ENCODE results near the gene AFMID.
"Not testable (repeated sequence)": the region's sequence is repeated elsewhere in the genome, so short reads cannot be mapped to it uniquely, and the experiment has no call there.

The AFMID gene

DNA sequence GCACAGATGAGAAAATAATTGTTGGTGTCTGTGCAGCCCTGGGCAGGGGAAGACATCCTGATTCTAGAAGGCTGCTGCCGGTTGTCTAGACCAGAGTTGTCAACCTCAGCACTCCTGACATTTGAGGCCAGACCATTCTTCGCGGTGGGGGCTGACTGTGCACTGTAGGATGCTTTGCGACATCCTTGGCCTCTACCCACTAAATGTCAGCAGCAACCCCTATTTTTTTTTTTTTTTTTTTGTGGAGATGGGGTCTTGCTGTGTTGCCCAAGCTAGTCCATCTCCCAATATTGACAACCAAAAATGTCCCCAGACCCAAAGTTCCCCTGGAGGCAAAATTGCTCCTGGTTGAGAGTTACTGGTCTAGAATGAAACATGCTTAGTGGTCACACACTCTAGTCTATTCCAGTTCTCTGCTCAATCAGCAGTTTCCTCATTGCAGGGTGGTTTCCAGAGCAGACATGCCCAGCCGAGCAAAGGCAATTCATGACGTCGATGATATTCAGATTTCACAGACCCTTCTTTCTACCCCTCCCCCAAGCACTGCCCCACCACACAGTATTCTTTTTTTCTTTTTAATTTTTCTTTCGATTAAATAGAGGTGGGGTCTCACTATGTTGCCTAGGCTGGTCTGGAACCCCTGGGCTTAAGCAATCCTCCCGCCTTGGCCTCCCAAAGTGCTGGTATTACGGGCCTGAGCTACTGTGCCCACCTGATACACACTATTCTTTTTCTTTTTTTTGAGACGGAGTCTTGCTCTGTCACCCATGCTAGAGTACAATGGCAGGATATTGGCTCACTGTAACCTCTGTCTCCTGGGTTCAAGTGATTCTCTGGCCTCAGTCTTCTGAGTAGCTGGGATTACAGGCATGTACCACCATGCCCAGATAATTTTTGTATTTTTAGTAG, 32.0 kb upstream of the AFMID start:
- no peak for DNase-seq

DNA sequence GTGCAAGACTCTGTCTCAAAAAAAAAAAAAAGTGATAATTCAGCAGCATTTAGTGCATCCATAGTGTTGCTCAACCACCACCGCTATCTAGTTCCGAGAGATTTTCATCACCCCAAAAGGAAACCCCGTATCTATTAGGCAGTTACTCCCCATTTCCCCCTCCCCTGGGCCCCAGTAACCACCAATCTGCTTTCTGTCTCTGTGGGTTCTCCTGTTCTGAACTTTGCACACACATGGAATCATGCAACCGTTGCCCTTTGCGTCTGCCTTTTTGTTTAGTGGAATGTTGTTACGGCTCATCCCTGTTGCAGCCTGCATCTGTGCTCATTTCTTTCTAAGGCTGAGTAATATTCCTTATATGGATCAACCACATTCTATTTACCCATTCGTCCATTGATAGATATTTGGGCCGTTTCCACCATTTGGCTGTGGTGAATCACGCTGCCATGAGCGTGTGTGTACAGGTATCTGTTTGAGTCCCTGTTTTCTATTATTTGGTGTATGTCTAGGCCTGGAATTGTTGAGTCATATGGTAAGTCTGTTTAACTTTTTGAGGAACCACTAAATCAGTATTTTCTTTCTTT, 27.5 kb upstream of the AFMID start:
- no peak for DNase-seq

DNA sequence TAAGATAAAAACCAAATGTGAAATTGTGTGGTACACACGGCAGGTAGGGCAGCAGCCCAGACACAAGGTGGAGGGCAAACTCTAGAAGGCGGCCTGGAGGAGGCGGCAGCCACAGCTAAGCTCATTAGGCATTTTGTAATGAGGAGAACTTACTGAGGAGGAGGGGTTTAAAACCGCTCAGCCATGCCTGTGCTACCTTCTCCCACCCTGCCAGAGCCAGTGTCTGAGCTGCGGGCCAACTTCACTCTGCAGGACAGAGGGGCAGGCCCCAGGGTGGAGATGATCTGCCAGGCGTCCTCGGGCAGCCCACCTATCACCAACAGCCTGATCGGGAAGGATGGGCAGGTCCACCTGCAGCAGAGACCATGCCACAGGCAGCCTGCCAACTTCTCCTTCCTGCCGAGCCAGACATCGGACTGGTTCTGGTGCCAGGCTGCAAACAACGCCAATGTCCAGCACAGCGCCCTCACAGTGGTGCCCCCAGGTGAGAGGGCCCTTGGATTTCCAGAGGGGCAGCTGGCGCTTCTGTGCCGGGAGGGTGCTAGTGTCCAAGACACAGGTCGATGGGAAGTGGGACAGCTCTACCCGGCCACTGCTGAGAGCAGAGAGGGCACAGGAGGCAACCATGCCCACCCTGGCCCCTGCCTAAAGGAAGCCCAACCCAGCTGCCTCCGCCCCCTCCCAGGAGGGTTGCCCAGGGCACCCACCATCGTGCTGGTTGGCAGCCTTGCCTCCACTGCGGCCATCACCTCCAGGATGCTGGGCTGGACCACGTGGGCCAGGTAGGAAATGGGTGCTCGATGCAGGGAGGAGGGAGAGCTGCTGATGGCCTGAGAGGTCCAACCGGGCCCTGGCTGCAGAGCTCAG, 23.0 kb upstream of the AFMID start:
- DNase-seq: no peak

DNA sequence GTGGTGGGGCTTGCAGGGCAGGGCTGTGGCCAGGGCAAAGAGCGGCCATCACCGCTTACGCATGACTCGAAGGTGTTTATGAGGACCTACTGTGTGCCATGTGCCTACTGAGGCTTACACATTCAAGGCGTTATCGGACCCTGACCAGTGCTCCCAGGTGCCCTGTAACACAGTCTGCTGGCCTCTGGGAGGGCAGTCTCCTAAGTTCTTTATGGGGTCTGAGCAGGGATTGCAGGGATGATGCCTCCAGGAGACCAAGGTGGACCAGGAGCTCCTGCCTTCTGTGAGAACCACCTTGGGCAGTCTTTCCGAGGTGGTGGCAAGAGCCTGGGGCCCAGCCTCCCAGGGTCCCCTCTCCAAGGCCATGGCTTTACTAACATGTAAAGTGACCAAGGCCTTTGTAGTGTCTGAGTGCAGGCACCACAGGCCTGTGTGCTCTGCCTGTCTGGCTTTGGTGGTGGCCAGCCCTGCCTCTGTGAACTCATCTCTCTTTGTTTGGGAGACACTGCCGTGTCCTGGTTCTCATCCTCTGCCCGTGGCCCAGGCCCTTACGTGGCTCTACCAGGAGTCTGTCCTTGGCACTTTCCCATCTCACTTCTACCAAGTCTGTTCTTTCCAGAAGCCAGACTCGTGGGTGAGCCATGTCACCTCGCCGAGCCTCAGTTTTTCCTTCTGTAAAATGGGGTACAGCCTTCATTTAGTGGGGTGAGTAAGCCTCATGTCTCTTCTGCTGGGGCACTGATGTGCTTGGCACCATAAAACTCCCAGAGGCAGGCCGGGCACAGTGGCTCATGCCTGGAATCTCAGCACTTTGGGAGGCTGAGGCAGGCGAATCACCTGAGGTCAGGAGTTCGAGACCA, 22.2 kb upstream of the AFMID start:
- no peak for DNase-seq

DNA sequence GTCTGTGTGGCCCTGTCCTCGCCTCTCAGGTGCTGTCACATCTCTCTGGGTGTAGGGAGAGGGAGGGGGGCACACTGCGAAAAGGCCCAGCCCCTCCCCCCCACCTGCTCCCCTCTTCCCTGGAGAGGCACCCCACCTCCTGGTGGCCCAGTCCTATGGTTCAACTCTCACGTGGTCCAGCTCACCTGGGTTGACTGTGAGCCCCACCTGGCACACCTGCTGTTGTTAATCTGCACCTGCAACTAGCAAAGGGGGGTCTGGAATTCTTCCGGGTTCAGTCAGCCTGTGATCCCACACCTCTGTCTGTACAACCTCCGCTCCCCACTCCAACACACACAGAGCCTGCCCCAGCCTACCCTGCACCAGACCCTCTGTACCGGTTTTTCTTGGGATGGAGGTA, 20.7 kb upstream of the AFMID start:
- DNase-seq: no peak

DNA sequence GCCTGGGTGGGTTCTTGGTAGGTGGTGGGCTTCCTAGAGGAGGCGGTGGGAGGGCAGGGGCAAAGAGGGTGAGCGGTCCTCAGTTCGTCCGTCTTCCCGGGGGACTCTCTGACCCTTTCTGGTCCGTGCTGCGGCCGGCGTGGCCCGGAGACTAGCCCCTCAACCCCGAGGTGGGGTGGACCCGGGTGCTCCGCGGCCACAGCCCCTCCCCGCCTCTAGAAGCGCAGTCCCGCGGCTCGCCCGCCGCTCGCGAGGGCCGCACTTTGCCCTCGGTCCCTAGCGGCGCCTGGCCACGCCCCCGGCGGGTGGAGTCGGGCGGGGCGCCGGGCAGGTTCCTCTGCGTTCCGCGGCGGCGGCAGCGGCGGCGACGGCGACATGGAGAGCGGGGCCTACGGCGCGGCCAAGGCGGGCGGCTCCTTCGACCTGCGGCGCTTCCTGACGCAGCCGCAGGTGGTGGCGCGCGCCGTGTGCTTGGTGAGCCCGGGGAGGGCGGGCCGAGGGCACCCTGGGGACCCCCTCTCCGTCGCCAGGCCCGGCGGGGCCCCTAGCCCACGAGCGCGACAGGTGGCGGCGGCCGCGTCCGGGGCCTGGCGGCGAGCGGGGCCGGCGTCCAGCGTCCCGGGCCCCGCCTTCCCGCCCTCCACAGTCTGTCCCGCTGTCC, 18.8 kb upstream of the AFMID start, which contains the start of gene SYNGR2:
Gene SYNGR2 (plus strand): TSS at position 340 of the 661 bp plus-strand sequence. CDS start 36 bp downstream, at position 376.
- peak; percentile 81 to 89 for DNase-seq

DNA sequence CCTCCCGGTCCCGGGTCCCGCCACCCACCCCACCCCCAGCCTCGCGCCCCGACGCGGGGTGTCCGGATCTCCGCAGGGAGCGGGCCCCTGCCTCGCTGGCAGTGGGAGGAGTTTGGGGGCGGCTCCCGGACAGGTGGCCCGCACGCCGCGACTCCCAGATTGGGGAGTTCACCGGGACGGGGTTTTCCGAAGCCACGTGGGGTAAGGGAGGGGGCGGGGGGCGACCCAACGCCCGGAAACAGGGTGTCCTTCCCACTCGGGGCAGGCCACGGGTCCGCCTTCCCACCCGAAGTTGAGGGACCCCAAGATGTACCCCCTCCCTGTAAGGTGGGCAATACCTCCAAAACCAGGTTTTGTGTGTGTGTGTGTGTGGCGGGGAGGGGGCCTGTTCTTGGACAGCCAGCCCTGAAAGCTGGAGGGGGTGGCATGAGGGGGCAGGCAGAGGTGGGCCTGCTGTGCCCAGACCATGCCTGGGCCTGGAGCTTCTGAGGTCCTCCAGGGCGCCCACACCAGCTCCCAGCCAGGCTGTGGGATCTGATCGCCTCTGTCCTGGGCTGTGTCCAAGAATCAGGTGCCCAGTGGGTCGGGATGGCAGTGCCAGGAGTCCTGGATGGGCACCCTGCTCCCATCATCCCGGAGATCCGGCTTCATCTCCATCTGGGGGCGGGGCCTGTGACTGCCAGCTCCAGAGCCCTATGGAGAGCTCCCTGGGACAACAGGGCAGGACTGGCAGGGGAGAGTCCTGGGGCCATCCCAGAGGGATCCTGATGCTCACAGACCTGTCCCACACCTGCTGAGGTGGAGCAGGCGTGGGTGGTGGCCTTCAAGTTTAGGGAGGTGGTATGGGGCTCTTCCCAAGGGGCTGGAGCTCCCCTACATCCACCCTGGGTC, 18.0 kb upstream of the AFMID start:
- DNase-seq: peak; percentile 64 to 66

DNA sequence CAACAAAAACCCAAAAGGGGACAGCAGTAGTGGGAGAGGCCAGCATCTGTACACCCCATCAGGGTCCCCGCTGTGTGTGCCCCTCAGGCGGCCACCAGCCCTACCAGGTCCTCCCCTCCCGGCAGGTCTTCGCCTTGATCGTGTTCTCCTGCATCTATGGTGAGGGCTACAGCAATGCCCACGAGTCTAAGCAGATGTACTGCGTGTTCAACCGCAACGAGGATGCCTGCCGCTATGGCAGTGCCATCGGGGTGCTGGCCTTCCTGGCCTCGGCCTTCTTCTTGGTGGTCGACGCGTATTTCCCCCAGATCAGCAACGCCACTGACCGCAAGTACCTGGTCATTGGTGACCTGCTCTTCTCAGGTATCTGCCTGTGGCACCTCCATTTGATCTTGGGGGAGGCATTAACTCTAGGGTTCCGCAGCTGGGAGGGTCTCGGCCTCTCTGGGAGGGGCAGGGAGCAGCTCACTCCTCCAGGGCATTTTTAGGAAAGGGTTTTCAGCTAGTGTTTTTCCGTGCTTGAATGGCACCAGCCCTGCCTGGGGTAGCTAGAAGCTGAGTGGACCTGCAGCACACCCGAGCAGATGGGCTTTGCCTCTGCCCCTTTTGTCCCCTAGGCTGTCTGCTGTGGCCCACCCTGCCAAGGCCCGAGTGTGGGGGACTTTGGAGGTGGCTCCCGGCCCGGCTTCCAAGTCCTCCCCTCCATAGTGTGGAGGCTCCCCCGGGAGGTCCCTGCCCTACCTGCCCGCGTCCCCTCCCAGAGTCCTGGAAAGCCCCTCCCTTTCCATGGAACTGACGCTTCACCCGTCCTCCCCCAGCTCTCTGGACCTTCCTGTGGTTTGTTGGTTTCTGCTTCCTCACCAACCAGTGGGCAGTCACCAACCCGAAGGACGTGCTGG, 16.2 kb upstream of the AFMID start:
- DNase-seq: no peak

DNA sequence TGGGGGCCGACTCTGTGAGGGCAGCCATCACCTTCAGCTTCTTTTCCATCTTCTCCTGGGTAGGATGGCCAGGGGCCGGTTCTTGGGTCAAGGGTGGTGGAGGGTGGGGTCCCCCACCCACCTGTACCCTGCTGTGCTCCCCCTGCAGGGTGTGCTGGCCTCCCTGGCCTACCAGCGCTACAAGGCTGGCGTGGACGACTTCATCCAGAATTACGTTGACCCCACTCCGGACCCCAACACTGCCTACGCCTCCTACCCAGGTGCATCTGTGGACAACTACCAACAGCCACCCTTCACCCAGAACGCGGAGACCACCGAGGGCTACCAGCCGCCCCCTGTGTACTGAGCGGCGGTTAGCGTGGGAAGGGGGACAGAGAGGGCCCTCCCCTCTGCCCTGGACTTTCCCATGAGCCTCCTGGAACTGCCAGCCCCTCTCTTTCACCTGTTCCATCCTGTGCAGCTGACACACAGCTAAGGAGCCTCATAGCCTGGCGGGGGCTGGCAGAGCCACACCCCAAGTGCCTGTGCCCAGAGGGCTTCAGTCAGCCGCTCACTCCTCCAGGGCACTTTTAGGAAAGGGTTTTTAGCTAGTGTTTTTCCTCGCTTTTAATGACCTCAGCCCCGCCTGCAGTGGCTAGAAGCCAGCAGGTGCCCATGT, 15.4 kb upstream of the AFMID start:
- DNase-seq: not testable (repeated sequence)

DNA sequence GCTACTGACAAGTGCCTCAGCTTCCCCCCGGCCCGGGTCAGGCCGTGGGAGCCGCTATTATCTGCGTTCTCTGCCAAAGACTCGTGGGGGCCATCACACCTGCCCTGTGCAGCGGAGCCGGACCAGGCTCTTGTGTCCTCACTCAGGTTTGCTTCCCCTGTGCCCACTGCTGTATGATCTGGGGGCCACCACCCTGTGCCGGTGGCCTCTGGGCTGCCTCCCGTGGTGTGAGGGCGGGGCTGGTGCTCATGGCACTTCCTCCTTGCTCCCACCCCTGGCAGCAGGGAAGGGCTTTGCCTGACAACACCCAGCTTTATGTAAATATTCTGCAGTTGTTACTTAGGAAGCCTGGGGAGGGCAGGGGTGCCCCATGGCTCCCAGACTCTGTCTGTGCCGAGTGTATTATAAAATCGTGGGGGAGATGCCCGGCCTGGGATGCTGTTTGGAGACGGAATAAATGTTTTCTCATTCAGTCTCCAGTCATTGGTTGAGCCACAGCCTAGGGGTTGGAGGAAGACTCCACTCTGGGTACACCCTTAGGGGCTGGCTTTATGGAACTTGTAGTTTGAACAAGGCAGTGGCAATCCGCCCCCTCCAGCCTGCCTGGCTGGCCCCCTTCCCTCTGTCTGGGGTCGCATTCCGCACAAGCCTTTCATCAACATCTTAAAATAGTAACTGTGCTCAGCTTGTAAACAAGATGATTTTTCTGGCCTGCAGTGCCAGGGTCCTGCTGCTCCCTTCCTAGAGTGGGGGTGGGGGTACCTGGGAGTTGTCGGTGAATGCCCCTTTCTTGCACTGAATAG, 14.7 kb upstream of the AFMID start:
- no peak for DNase-seq

DNA sequence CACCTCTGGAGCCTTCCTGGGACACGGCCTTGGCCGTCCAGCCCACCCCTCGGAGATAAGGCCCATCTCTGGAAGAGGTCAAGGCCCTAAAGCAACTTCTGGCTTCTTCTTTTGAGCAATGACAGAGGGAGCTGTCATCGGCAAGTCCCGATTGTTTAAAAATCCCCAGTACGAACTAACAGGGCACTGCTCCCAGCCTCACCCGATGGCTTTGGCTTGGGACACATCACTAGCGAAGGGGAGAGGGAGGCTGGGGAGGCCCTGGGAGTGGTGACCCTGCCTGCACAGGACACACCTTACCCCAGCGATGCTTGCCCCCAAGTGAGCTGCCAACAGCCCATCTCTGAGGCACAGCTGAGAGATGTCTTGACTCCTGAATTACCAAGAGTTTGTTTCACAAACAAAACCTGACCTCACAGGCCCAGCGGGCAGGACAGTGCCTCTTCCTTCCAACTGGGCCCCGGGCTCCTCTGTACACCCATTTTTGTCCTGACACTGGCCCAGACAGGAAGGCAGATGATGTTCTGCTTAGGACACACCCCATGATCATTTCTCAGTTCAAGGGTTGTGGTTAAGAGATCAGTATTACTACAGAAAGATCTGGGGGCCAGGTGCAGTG, 14.0 kb upstream of the AFMID start:
- no peak for DNase-seq

DNA sequence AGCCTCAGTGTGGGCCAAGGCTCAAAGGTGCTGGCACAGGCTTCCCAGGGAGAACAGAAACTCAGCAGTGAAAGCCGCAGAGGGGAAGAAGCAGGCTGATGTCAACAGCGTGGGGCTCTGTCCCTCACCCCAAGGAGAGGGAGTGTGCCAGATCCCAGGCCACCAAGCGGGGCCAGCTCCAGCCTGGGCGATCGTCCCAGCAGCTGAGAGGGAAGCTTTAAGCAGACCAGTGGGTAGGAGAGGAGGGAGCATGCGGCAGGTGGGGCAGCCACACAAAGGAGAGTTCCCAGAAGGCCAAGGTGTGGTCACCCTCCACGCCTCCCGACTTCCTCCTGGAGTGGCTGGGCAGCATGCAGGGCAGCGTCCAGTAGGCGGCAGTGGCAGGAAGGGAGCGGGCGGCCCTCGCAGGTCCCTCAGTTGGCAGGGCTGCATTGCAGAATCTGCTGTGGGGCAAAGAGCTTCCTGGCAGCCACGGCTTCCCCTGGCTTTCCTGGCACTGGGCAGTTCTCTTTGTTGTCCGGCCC, 12.8 kb upstream of the AFMID start:
- no peak for DNase-seq

DNA sequence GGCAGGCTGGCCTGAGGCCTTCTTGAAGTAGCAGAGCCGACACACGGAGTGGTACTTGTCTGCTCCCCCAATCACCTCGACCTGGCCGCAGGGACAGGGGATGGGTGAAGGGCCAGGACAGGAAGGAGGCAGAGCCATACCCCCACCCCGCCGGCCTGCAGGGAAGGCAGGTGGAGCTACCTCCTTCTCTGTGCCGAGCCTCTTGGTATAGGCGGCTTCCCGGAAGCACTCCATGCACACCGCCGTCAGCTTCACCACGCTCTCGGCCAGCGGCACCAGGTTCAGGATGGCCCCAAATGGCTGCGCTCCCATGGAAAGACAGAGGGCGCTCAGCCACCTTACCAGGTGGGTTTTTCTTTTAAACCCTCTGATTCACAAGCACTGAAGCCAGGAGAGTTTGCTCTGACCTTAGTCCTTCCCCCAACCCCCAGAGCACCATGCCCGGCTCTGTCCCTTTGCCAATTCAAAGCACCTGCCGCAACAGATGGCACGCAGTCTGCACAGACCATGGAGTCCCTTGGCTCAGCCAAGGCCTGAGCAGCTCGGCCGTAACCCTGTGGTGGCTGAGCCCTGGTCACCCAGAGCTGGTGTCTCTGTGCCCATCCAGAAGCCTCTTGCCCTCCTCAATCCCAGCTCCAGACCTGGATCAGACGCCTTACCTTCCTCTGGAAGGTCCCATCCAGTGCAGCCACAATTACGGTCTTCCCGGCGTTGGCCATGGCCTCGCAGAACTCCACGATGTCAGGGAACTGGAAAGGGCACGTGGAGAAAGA, 12.1 kb upstream of the AFMID start:
- no peak for DNase-seq

DNA sequence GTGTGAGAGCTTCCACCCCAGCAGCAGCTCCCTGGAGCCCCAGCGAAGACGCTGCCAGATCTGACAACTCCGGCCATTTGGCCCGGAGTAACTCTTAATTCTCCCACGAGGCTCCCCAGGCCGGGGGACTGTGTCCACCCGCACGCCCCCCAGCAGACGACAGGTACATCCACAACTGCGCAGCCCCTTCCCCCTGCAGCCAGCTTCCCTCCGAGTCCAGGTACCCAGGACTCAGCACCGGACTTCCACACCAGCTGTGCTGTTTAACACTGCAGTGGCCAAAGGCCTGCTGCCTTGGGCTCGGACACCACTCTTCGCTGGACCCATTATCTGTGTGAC, 11.6 kb upstream of the AFMID start:
- no peak for DNase-seq

DNA sequence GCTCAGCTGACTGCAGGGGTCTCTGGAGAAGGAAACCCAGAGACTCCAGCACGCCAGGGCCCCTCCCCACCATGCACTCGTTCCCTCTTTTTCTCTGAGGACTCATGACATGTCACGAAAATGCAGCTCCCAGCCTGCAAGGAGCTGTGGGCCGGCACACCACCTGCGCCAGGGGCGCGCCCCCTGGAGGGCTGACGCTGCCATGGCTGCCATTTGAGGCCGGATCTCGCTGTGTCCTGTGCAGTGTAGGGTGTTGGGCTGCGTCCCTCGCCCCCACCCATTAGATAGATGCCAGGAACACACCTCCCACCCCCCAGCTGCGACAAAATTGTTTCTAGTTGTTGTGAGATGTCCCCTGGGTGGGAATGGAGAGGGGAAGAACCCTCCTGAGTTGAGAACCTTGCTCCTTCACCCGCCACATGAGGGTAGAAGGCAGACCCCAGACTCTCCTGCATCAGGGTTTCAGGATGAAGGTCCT, 10.6 kb upstream of the AFMID start:
- DNase-seq: peak; percentile 71 to 79

DNA sequence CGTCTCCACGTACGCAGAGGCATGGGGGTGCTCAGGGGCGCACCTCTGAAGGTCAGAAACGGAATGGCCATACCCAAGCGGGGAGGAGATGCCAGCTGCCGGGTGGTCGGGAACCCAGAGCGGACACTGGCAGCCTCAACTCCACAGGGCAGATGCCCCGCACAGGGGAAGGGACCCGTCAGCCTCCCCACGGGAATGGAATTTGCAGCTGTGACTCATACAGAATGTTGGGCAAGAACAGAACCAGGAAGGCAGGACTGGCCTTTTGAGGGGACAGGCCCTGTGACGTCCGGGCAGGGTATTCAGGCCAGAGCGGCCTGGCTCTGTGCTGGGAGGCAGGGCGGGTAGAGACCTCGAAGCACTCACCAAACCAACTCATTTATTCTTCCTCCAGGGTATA, 7.8 kb upstream of the AFMID start:
- no peak for DNase-seq

DNA sequence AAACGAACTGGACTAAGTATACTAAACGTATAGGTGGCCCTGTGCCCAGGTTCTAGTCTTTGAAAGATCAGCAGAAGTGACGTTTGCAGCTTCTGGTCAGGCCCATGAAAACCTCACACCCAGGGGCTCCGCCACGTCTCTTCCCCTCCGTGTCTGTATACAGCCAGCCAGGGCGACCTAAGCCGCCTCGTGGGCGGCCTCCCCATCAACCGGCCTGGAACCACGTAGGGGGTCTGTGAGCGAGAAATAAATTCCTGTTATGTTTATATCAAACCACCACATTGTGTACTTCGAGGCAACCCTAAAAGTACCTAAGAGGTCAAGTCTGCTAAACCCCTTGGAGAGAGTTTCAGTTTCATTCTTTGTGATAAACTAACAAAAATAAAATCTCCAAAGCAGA, 7.1 kb upstream of the AFMID start:
- DNase-seq: no peak
